ENCODE results near the gene ATG3.
"Not testable (repeated sequence)": the region's sequence is repeated elsewhere in the genome, so short reads cannot be mapped to it uniquely, and the experiment has no call there.

Gene ATG3

DNA sequence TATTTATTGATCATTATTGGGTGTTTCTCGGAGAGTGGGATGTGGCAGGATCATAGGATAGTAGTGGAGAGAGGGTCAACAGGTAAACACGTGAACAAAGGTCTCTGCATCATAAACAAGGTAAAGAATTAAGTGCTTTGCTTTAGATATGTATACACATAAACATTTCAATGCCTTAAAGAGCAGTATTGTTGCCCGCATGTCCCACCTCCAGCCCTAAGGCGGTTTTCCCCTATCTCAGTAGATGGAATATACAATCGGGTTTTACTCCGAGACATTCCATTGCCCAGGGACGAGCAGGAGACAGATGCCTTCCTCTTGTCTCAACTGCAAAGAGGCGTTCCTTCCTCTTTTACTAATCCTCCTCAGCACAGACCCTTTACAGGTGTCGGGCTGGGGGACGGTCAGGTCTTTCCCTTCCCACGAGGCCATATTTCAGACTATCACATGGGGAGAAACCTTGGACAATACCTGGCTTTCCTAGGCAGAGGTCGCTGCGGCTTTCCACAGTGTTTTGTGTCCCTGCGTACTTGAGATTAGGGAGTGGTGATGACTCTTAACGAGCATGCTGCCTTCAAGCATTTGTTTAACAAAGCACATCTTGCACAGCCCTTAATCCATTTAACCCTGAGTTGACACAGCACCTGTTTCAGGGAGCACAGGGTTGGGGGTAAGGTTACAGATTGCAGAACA lies 2.6 kb upstream of the ATG3 start:
- in situ Hi-C loops (cut with MboI; ENCODE audit: low sequenced_read_pairs), result not testable (repeated sequence)

DNA sequence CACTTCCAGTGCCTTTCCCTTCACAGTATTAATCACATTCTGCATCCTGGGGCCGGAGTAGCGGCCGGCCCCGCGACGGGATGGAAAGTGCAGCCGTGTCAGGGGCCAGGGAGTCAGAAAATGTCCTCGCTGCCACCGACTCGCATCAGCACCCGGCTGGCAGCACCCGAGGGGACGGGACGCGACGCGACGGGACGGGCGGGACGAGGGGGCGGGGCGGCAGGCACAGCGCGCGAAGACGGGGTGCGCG lies 353 bp downstream of the ATG3 start:
- in situ Hi-C loops (cut with MboI; ENCODE audit: low sequenced_read_pairs), result no loop called here

DNA sequence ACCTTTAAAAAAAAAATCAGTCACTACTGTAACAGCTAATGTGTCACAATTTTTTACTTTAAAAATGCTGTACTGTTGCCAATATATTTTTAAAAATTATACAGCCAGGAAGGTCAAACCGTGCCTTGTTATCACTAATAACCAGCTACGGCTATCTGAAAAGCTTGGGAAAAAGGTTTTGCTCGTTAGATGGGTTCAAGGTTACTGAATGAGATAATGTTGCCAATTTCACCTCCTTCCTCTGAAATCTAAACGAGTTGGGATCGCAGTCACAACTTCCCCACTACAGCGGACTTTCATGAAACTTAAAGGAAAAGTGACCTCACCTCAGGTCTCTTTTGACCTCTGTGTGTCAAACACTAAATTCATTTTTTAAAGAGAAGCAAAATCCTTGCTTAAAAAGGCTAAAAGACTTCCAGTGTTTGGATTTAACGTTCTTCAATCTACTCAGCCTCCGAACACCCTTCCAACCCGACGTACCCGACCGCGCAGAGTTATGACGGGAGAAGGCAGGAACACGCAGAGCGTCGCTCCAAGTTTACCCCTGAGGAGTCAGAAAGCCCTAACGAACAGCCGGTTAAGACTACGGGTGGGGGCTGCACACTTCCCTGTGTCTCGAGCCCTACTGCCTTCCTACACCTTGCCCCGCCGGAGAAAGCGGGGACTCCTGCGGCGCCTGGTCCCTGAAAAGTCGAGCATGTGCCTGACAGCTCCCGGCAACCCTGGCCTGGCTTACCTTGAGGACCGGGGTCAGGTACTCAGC lies 860 bp downstream of the ATG3 start:
- in situ Hi-C loops (cut with MboI; ENCODE audit: low sequenced_read_pairs), result no loop called here

- in situ Hi-C loops (cut with MboI; ENCODE audit: low sequenced_read_pairs), result no loop called here
These were observed 1.5 kb downstream of the ATG3 start for GRCh38 chr3:112560307-112560706.

DNA sequence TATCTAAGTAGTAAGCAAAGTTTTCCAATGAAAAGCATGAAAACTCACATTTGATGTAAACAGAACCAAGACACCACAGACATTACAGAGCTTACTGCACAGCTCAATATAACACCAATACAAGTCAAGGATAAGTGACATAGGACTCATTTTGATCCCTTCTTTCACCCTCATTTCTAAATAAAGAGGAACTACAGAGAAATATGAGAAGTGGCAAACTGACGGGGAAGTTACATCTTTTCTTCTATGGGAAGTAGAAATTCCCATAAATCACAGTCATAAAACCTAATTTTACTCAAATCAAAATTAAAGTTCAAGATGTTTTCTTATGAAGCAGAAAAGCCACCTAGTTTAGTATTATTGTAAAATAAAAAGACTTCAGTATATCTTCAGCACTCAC lies 3.8 kb downstream of the ATG3 start:
- in situ Hi-C loops (cut with MboI; ENCODE audit: low sequenced_read_pairs), result no loop called here

GRCh38 chr3:112555535-112556170 lies 6.1 kb downstream of the ATG3 start:
- in situ Hi-C loops (cut with MboI; ENCODE audit: low sequenced_read_pairs), result no loop called here

GRCh38 chr3:112550859-112551258 lies 10.9 kb downstream of the ATG3 start:
- in situ Hi-C loops (cut with MboI; ENCODE audit: low sequenced_read_pairs), result no loop called here

DNA sequence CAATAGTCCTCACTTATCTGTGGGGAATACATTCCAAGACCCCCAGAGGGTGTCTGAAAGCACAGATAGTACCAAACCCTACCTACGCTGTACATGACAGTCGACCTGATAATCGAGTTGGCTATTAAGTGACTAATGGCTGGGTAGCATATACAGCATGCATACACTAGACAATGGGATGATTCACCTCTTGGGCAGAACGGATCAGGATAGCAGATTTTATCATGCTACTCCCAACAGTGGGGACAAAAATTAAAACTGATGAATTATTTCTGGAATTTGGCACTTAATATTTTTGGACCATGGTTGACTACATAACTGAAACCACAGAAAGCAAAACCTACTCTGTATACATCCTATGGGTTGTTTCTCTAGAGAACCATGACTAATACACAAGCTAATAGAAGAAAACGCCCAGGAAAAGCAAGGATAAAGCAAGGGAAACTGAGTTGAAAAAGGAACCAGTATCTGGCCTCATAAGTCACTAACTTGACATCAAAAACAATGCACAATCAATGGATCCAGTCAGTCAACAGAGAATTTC lies 15.5 kb downstream of the ATG3 start:
- in situ Hi-C loops (cut with MboI; ENCODE audit: low sequenced_read_pairs), result no loop called here

DNA sequence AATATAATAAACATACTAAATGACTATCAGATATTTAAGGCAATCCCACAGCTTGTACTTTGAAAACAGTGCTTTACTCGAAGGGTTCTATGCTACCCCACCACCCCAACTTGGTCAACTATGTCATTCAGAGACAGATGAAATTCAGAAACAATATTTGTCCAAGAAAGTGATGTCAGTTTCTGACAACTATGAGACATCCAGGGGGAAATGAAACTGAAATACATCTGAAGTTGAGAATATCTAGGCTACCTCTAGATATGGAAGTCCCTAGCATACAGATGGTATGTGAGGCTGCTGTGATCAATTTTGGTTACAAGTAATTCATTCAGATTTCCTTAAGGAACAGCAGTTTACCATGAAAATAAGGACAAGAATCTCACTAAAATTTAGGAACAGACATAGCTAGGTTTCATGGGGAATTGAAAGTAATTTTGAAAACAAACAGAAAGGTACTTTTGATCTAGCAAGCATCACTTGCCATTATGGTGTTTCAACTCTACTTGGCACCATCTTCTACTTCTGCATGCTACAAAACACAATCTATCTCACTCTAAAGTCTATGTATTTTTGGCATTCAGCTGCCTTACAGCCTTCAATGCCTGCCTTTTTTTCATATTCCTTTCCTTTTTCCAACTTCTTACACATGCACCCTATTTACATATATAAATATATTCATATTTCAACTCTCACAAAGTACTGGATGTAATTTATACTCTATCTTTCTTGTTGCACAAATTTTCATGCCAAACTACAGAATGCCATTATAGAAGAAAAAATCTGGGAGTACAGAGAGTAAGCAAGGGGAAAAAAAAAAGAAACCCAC lies 21.7 kb downstream of the ATG3 start:
- in situ Hi-C loops (cut with MboI; ENCODE audit: low sequenced_read_pairs), result no loop called here

GRCh38 chr3:112531358-112531781 lies 30.4 kb downstream of the ATG3 start:
- in situ Hi-C loops (cut with MboI; ENCODE audit: low sequenced_read_pairs), result no loop called here

DNA sequence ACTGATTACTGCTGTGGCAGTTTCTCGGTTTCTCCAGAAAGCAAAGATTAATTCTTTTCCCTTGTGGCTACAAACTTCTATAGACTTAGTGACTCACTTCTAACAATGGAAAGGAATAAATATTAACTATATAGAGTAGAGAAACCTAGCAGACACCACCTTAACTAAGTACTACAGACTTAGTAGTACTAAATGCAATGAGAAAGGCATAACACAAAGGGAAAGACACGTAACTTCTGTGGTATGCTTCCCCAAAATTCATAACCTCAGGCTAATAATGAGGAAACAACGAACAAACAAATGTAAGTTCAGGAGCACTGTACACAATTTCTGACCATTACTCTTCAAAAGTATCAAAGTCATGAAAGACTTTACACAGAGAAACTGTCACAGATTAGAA lies 31.2 kb downstream of the ATG3 start:
- in situ Hi-C loops (cut with MboI; ENCODE audit: low sequenced_read_pairs), result no loop called here

DNA sequence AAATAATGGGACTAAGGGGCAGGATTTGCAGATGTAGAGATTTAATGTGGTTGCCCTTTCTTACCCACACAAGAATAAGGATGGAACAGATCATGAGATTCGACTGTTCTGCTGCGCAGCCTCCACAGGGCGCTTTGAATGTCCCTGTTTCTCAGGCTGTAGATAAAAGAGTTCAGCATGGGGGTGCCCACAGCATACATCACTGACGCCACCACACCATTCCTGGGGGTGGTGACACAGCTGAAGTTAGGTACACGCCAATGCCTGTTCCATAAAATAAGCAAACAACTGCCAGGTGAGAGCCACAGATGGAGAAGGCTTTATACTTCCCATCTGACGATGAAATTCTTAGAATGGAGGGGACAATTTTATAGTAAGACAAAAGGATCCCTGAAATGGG lies 37.6 kb downstream of the ATG3 start:
- in situ Hi-C loops (cut with MboI; ENCODE audit: low sequenced_read_pairs), result loop anchor here (10.0 to 25.0 kb wide), 2 partner anchors 212 to 409 kb away; no protein-coding TSS in a partner anchor

DNA sequence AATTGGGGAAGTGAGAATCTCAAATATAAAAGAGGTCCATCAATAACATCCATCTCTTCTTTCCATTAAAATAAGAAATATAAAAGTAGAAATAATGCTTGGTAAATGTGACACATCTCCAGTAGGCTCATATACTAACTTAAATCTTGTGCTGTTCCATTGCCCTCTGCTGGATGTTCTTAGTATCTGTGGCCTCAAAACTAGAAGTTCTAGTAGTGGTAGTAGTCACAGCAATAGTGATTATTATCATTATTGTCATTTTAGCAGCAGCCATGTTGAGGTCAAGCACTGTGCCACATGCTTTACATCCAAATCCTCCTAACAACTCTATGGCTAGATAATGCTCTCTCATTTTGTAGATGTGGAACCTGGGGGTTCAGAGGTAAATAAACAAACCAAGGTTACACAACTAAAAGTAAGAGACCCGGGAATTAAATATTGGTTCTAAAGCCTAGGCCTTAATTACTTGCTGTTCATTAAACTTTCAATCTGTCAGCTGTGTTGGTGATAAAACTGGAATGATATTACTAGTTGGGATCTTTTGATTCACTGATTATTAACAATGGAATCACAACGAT lies 42.2 kb downstream of the ATG3 start:
- in situ Hi-C loops (cut with MboI; ENCODE audit: low sequenced_read_pairs), result loop anchor here (10.0 to 25.0 kb wide), 2 partner anchors 207 to 405 kb away; no protein-coding TSS in a partner anchor

DNA sequence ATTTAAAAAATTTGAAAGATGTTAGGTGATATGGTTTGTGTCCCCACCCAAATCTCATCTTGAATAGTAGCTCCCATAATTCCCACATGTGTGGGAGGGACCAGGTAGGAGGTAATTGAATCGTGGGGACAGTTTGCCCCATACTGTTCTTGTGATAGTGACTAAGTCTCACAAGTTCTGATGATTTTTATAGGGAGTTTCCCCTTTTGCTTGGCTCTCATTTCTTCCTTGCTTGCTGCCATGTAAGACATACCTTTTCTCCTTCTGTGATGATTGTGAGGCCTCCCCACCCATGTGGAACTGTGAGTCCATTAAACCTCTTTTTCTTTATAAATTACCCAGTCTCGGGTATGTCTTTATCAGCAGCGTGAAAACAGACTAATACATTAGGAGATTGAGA lies 42.8 kb downstream of the ATG3 start:
- in situ Hi-C loops (cut with MboI; ENCODE audit: low sequenced_read_pairs), result loop anchor here (25.0 kb wide), 1 partner anchor 207 kb away; no protein-coding TSS in a partner anchor

DNA sequence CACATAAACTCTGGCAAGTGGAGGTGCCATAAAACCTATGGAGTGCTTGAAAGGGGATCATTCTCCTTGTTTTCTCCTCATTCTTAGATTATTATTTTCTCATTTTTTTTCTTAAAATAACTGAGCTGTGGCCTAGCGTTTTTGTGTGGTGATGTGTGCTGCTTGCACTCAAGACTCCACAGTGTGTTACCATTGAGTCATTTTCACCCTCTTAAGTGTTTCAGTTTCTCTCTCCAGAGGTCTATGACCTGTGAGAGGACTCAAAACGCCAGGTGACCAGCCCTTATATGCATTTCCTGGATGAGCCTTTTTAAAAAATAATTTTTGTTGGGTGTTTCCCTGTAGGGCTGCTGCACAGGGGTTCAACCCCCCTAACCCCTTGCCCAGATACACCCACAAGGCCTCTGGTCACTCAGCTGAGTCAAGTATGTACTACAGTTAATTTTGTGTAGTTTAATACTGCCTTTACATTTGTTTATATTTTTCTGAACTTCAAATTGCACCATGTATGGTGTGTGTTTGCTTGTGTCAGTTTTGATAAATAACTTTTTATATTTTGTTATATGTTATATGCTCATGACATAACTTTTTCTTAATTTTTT lies 47.1 kb downstream of the ATG3 start:
- in situ Hi-C loops (cut with MboI; ENCODE audit: low sequenced_read_pairs), result loop anchor here (25.0 kb wide), 1 partner anchor 202 kb away; no protein-coding TSS in a partner anchor

GRCh38 chr3:112512320-112512719 lies 49.4 kb downstream of the ATG3 start:
- in situ Hi-C loops (cut with MboI; ENCODE audit: low sequenced_read_pairs), result loop anchor here (25.0 kb wide), 1 partner anchor 200 kb away; no protein-coding TSS in a partner anchor

- in situ Hi-C loops (cut with MboI; ENCODE audit: low sequenced_read_pairs), result loop anchor here (25.0 kb wide), 1 partner anchor 197 kb away; no protein-coding TSS in a partner anchor
These were observed 52.9 kb downstream of the ATG3 start for GRCh38 chr3:112508860-112509259.

DNA sequence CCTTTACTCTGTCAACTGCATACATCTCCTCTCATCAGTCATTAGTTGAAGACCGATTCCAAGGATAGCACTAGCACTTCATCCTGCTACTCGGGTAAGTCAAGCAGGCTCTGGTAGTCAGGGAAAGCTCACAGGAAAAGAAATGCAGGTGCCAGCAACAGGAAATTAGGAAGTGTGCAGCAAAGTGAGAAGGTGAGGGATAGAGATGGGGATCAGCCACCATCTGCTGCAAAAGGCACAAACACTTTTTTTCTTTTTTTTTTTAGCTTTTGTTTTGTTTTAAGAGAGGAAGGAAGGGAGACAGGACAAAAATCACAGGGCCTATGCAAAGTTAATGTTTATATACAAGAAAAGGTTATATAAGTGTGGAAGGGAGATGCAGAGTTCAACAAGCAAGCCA lies 53.5 kb downstream of the ATG3 start:
- in situ Hi-C loops (cut with MboI; ENCODE audit: low sequenced_read_pairs), result loop anchor here (25.0 kb wide), 1 partner anchor 196 kb away; no protein-coding TSS in a partner anchor

DNA sequence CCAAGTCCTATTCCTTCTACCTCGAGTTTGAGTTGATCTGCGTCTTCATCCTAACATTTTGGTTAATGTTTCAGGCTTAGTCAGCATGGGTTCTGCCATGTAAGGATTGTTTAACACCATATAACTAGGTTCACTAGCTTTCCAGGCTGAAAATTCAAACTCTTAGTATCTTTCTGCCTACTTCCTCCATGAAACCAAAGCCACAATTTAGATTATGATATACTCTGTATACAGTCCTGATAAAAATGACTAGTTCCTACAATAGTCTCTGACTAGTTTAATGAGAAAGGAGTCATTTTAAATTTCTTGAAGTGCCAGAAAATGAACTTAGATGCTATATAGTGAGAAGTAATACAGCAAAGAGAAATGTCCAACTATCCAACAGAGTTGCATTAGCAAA lies 55.9 kb downstream of the ATG3 start:
- in situ Hi-C loops (cut with MboI; ENCODE audit: low sequenced_read_pairs), result loop anchor here (25.0 kb wide), 1 partner anchor 194 kb away; no protein-coding TSS in a partner anchor

- in situ Hi-C loops (cut with MboI; ENCODE audit: low sequenced_read_pairs), result loop anchor here (25.0 kb wide), 1 partner anchor 192 kb away; no protein-coding TSS in a partner anchor
These were observed 57.6 kb downstream of the ATG3 start for GRCh38 chr3:112504123-112504522.
